PC-9 (cell line): ENCODE measurements around the gene RAB40C. TPM values are rescaled to one million over a fixed set of nuclear protein-coding genes. Genes with fewer than 3 reads are reported as not detected.

Source experiments
- BruUV-seq: library from RNA; stranded (reverse); fragments of 400-500 nt; replicated peaks from 2 replicates; lab custom pipeline; 2021; lab: Mats Ljungman, UMichigan
- CTCF ChIA-PET: fragments of 300-600 bp; sonication (Branson Sonifier 250); formaldehyde crosslinking; loops from one replicate; lab custom pipeline; 2022; ENCODE audit warnings: antibody characterized with exemption; lab: Charles Lee
- POLR2A ChIA-PET: fragments of 300-600 bp; sonication (Branson Sonifier 250); formaldehyde crosslinking; loops from one replicate; lab custom pipeline; 2022; ENCODE audit warnings: antibody characterized with exemption; ENCODE audit not compliant: unreplicated experiment; lab: Charles Lee
- DNase-seq, 2 experiments: peaks; one replicate each; pipeline versions ENCODE4 v3.0.0 to v3.0.0-alpha.2; 2015 to 2022; ENCODE audit warnings: mixed read lengths in 1 of 2
- H2AFZ ChIP-seq: fragments of 200-600 bp; sonication (generic); 2 replicates; pipeline ENCODE4 v1.8.1; 2017; ENCODE audit warnings: antibody characterized with exemption
- H3F3A ChIP-seq: fragments of 200-600 bp; sonication (generic); 2 replicates; pipeline ENCODE4 v1.8.1; 2017; ENCODE audit warnings: antibody characterized with exemption, mild to moderate bottlenecking, low read depth; ENCODE audit not compliant: insufficient read depth
- H3K27ac ChIP-seq: fragments of 200-600 bp; sonication (generic); 2 replicates; pipeline ENCODE4 v1.6.1; 2016; ENCODE audit warnings: mixed run types
- H3K27me3 ChIP-seq: fragments of 200-600 bp; sonication (generic); 2 replicates; pipeline ENCODE4 v1.6.1; 2016; ENCODE audit warnings: low read depth, mixed run types; ENCODE audit not compliant: insufficient read depth
- H3K36me3 ChIP-seq: fragments of 200-600 bp; sonication (generic); 2 replicates; pipeline ENCODE4 v1.6.1; 2016; ENCODE audit warnings: low read depth, mixed run types
- H3K4me1 ChIP-seq: fragments of 200-600 bp; sonication (generic); replicated peaks from 2 replicates; pipeline ENCODE4 v1.6.1; 2016; ENCODE audit warnings: mixed run types; ENCODE audit not compliant: insufficient read depth
- H3K4me2 ChIP-seq: fragments of 200-600 bp; sonication (generic); 2 replicates; pipeline ENCODE4 v1.6.1; 2017; ENCODE audit warnings: mixed run types
- H3K4me3 ChIP-seq: fragments of 200-600 bp; sonication (generic); 2 replicates; pipeline ENCODE4 v1.6.1; 2016; ENCODE audit warnings: mixed run types
- H3K79me2 ChIP-seq: fragments of 200-600 bp; sonication (generic); 2 replicates; pipeline ENCODE4 v1.6.1; 2017; ENCODE audit warnings: low read depth, mixed run types
- H3K9me2 ChIP-seq: fragments of 200-600 bp; sonication (generic); 2 replicates; pipeline ENCODE4 v1.8.1; 2017; ENCODE audit warnings: mild to moderate bottlenecking; ENCODE audit not compliant: insufficient read depth
- H3K9me3 ChIP-seq: fragments of 200-600 bp; sonication (generic); 2 replicates; pipeline ENCODE4 v1.8.1; 2016; ENCODE audit warnings: low read depth; ENCODE audit not compliant: insufficient read depth
- H4K20me1 ChIP-seq: fragments of 200-600 bp; sonication (generic); 2 replicates; pipeline ENCODE4 v1.8.1; 2017; ENCODE audit not compliant: insufficient read depth
- CTCF ChIP-seq: fragments of 200-600 bp; sonication (generic); conservative IDR thresholded peaks from 2 replicates; pipeline ENCODE4 v1.6.1; 2017; ENCODE audit warnings: mixed run types, antibody characterized with exemption, mild to moderate bottlenecking, moderate library complexity
- EZH2 ChIP-seq: fragments of 200-600 bp; sonication (generic); IDR thresholded peaks from 2 replicates; pipeline ENCODE4 v1.8.0; 2017; ENCODE audit warnings: antibody characterized with exemption, low read depth
- intact Hi-C: fragments of 100-400 bp; cut with micrococcal nuclease; formaldehyde crosslinking; loops from one replicate; pipeline ENCODE4 v1.10.0; 2022; ENCODE audit not compliant: unreplicated experiment
- total RNA-seq: library from RNA; stranded (reverse); gene quantifications from 2 replicates; pipeline ENCODE4 v1.2.3, GENCODE V29; 2021

RAB40C gene
- total RNA-seq, 1 experiment from 2014 or later: 47.1 TPM

GRCh38 chr16:557463-558297, 32.2 kb upstream of the RAB40C start:
- POLR2A ChIA-PET: no interaction called here

GRCh38 chr16:558298-559020, 31.4 kb upstream of the RAB40C start:
- no TSS peak for BruUV-seq
- Histone ChIP-seq H3K36me3 (no peaks in the 10 kb centered on the region), H4K20me1 (no peaks in the 10 kb centered on the region), H3K9me2 (no peaks in the 10 kb centered on the region), H3K4me2 (no peak overlapping the region), H2AFZ (no peak overlapping the region), H3K4me1 (0 out of 2 replicates have a peak, but pooled peaks cover 3% of the 10 kb centered on the region), H3K79me2 (no peaks in the 10 kb centered on the region), H3K4me3 (no peak overlapping the region), H3K27me3 (no peaks in the 10 kb centered on the region), H3F3A (no peaks in the 10 kb centered on the region), H3K9me3 (no peaks in the 10 kb centered on the region), H3K27ac (no peak overlapping the region)
- POLR2A ChIA-PET: interaction anchor here (0.5 kb wide), 1 partner anchor 138 kb away, joined by 14 read pairs; no protein-coding TSS in a partner anchor
- CTCF ChIA-PET: no interaction called here
- intact Hi-C loops: no loop called here
- TF ChIP-seq CTCF (no peak), EZH2 (no peak)
- peak in 1 of 2 experiments; percentile 43 for DNase-seq

More at GRCh38 chr16:557463-558297, 32.2 kb upstream of the RAB40C start:
- no peaks in the 10 kb centered on the region for H4K20me1 ChIP-seq
- no peak for DNase-seq
- no peaks in the 10 kb centered on the region for H3K27me3 ChIP-seq
- H3K4me2 ChIP-seq: no peak overlapping the region
- H3K4me3 ChIP-seq: no peak overlapping the region
- CTCF ChIA-PET: no interaction called here
- BruUV-seq: no TSS peak
- intact Hi-C loops: no loop called here
- no peaks in the 10 kb centered on the region for H3F3A ChIP-seq
- no peak for TF ChIP-seq EZH2
- no peak for TF ChIP-seq CTCF
- no peaks in the 10 kb centered on the region for H3K9me3 ChIP-seq
- no peaks in the 10 kb centered on the region for H3K4me1 ChIP-seq
- H3K27ac ChIP-seq: no peak overlapping the region
- no peak overlapping the region for H2AFZ ChIP-seq
- H3K9me2 ChIP-seq: no peaks in the 10 kb centered on the region
- H3K36me3 ChIP-seq: no peaks in the 10 kb centered on the region
- no peaks in the 10 kb centered on the region for H3K79me2 ChIP-seq

GRCh38 chr16:559021-559380, 30.9 kb upstream of the RAB40C start:
- Histone ChIP-seq H3K79me2 (no peaks in the 10 kb centered on the region), H3K4me1 (0 out of 2 replicates have a peak, but pooled peaks cover 4% of the 10 kb centered on the region), H3K27me3 (no peaks in the 10 kb centered on the region), H3K4me3 (no peak overlapping the region), H3K4me2 (no peak overlapping the region), H2AFZ (no peak overlapping the region), H3K9me3 (no peaks in the 10 kb centered on the region), H3F3A (no peaks in the 10 kb centered on the region), H3K9me2 (no peaks in the 10 kb centered on the region), H4K20me1 (no peaks in the 10 kb centered on the region), H3K36me3 (no peaks in the 10 kb centered on the region), H3K27ac (no peak overlapping the region)
- ChIA-PET CTCF (no interaction called here), POLR2A (interaction anchor here (0.5 kb wide), 1 partner anchor 139 kb away, joined by 14 read pairs; no protein-coding TSS in a partner anchor)
- TF ChIP-seq EZH2: no peak
- TF ChIP-seq CTCF: no peak
- BruUV-seq: no TSS peak
- no peak for DNase-seq
- intact Hi-C loops: no loop called here
